ENCODE results near the gene PPA2. TPM values are rescaled to one million over a fixed set of nuclear protein-coding genes. Genes with fewer than 3 reads are reported as not detected.
"Not testable (repeated sequence)": the region's sequence is repeated elsewhere in the genome, so short reads cannot be mapped to it uniquely, and the experiment has no call there.

PPA2 gene
- 57.0 and 87.3 TPM in 2 replicates for total RNA-seq (2014; rRNA removed; shearing (Covaris generic))

DNA sequence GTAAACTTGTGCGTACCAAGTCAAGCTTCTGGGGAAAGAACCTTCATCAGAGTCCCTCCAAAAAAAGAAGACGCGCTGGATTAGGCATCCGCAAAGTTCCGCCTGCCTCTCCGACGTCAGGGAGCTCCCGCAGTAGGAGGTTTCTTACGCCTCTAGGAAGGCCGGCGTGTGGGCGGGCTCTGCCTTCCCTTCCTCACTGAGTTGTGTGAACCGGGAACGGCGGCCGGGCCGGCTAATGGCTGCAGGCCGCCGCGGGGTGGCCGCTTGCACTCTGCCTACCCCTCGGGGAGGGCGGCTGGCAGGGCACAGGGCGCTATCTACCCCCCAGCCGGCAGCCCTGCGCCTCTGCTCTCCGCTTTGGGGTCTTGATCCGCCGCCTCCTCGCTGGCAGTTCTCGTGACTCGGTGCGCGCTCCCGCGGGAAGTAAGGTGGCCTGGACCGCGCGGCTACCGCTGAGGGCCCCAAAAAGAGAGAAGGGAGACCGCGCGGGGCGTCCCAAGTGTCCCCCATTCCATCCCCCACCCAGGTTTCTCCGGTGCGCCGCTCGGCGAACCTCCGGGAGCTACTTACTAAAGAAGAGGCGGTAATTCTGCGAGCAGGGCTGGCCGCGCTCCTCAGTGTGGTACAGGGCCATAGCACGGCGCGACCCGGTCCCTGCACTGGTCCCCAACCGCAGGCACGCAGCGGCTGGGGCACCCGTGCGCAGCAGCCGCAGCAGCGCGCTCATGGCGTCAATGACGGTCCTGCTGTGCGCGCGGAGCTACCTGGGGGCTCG lies at the start of gene PPA2:
TSS of gene PPA2 (minus strand) at position 739 of the 775 bp plus-strand sequence. CDS start at position 727, 12 bp downstream.
- peak; percentile 79 for DNase-seq (ENCODE audit: low read depth)

DNA sequence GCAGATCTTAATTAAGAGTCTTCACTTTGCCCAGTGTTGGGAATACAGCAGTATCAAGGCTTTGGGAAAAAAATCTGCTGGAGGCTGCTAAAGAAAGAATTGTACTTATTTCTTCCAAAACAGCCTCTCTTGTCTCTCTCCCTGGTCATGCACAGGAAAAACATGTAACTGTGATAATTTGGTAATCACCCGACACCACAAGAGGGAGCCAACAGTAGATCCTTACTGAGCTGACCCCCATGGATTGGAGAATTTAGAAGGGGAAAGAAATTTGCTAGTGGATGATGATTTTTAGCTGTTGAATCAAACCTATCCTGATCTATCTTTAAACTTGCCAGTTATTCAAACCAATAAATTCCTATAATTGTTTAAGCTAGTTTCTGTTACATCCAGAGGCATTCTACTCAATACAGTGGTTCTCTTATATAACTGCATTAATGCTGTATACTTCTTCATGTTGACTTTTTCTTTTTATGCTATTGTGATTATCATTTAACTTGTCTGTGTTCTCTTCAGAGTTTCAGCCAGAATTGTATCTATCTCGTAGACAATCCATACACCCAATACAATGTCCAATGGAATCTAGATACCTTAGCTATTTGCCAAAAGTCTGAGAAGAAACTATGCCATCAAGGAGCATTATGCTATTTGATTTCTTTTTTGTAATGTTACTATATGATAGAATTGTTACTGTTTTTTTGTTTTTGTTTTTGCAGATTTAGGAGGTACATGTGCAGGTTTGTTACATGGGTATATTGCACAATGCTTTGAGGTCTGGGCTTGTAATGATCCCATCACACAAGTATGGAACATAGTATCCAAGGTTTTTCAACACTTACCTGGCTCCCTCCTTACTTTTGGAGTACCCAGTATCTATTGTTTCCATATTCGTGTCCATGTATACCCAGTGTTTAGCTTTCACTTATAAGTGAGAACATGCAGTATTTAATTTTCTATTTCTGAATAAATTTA lies 47.2 kb upstream of the PPA2 start:
- peak; percentile 20 for DNase-seq (ENCODE audit: low read depth)

DNA sequence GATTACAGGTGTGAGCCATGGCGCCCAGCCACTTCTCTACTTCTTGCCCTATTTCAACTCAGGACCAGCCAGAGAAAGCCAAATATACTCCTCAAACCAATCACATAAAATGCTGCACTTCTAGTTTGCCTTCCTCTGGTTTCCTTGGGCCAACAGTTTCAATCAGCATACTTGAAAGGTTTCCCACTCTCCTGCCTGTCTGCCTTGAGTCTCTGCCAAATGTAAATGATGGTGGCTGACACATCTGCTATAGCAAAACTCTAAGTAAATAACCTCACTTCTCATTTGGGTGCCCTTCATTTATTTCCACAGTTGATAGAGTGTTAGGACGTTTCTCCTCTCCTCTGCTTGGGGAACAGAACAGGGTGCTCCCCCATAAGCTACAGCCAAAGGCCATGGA lies 36.4 kb upstream of the PPA2 start:
- no peak for DNase-seq (ENCODE audit: low read depth)

GRCh38 chr4:105509714-105510113 lies 35.9 kb upstream of the PPA2 start:
- DNase-seq (ENCODE audit: low read depth), result no peak

DNA sequence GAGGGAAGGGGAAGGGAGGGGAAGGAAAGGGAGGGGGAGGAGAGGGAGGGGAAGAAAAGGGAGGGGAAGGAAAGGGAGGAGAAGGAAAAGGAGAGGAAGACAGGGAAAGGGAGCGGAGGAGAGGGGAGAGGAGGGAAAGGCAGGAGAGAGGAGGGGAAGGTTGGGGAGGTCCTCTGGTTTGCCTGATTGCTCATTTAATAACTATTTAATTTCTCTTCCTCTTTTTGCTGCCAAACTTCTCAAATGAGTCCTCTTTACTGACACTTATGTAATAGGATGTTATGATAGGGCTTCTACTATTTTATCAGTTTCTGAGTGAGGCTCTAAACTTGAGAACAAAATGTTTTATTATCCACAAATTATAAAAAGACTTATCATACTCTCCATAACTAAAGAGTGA lies 35.4 kb upstream of the PPA2 start:
- DNase-seq (ENCODE audit: low read depth), result no peak

GRCh38 chr4:105504744-105505143 lies 30.9 kb upstream of the PPA2 start:
- DNase-seq (ENCODE audit: low read depth), result no peak

DNA sequence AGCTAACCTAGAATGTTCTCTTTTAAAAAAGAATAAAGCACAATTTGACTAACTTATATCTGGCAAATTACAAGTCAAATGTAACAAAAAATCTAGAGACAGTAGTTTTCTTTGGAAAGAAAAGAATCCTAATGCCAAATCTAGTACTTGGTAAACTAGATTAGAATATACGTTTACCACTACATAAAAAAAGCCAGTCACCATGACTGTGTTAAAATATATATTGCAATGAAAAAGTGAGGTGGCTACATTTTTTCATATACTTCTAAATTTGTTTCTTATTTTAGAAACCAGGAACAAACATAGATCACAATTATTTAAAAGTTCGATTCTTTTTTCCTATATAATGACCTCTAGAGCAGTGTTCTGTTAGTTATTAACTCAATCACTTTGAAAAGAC lies 29.6 kb upstream of the PPA2 start:
- no peak for DNase-seq (ENCODE audit: low read depth)

DNA sequence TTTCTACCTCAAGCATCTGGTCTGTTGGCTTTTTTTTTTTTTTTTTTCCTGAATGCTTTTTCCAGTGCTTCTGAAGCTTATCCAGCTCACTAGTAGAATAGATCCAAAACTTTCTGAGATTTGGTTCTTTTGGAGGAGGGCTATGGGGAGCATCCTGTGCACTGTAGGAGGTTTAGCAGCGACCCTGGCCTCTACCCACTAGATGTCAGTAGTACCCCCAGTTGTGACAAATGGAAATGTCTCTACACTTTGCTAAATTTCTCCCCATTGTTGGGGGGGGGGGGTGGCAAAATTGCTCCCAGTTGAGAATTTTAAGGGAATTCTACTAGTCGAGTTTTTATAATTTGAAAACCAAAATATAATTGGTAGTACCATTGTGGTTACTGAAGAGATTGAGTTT lies 23.0 kb upstream of the PPA2 start:
- DNase-seq (ENCODE audit: low read depth), result no peak

- no peak for DNase-seq (ENCODE audit: low read depth)
Observed at GRCh38 chr4:105495667-105496066, 21.8 kb upstream of the PPA2 start.

- no peak for DNase-seq (ENCODE audit: low read depth)
Observed at GRCh38 chr4:105490523-105490922, 16.7 kb upstream of the PPA2 start.

DNA sequence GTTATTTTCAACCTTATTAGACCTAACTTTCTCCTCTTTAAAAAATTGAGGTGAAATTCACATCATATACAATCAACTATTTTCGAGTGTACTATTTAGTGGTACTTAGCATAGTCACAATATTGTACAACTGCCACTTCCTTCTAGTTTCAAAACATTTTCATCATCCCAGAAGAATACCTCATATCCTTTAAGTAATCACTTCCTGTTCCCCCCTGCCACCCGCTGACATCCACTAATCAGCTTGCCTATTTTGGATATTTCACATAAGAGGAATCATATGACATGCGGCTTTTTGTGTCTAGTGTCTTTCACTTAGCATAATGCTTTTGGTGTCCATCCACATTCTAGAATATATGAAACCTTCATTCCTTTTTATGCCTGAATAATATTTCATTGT lies 10.0 kb upstream of the PPA2 start:
- no peak for DNase-seq (ENCODE audit: low read depth)

GRCh38 chr4:105474099-105474518 lies 247 bp upstream of the PPA2 start:
- peak; percentile 81 for DNase-seq (ENCODE audit: low read depth)

DNA sequence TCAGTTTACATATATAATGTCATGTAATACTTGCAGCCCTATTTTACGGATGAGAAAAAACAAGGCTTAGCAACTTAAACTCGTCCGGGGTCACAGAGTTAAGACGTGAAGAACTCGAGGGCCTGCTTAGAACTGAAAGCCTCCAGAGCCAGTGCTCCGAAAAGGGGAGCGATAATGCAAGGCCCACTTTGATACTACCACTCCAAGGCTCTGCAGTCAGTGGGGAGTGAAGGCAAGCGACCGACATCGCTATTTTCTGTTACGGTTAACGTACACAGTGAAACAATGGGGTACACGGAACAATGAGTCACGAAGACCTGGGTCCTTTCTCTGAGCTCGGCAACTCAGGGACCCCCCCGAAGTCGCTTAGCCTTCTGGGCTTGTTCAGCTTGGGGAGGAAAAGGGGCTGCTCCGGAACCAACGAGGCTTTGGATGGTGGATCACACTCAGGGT lies 965 bp downstream of the PPA2 start:
- DNase-seq (ENCODE audit: low read depth), result no peak

- DNase-seq (ENCODE audit: low read depth), result peak; percentile 55
Observed at GRCh38 chr4:105471566-105472176, 2.2 kb downstream of the PPA2 start.

DNA sequence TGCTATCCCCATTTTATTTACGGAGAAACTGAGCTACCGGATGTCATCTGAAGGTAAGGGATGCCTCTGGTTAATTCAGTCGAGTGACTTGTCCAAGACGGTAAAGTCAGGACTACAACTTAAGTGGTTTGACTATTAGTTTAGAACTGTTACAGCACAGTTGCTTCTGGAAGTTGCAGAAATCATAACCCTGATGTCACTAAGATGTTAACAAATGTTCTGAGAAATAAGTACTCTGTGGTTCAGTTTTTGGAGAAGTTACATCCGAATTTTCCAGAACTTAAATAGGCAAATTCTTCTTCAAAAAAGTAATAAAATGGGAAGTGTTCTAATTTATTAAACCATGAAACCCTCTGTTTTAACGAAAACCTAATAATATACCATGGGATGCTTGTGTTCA lies 3.1 kb downstream of the PPA2 start:
- DNase-seq (ENCODE audit: low read depth), result no peak

GRCh38 chr4:105469736-105470135 lies 4.1 kb downstream of the PPA2 start:
- DNase-seq (ENCODE audit: low read depth), result no peak

DNA sequence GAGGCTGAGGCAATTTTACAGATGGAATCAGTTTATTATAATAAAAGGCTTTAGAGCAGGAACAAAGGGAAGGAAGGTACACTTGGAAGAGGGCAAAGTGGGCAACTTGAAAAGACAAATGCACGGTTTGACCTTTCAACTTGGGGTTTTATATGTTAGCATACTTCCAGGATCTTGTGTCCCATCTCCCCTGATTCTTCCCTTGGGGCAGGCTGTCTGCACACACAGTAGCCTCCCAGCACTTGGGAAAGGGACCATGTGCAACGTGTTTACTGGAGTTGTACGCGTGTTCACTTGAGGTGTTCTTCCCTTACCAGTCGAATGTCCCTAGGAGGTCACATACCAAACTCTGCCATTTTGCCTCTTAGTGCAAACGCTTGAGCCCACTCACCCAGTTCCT lies 7.3 kb downstream of the PPA2 start:
- no peak for DNase-seq (ENCODE audit: low read depth)

- DNase-seq (ENCODE audit: low read depth), result not testable (repeated sequence)
Observed at GRCh38 chr4:105464563-105464962, 9.3 kb downstream of the PPA2 start.

- no peak for DNase-seq (ENCODE audit: low read depth)
Observed at GRCh38 chr4:105462576-105462975, 11.3 kb downstream of the PPA2 start.

DNA sequence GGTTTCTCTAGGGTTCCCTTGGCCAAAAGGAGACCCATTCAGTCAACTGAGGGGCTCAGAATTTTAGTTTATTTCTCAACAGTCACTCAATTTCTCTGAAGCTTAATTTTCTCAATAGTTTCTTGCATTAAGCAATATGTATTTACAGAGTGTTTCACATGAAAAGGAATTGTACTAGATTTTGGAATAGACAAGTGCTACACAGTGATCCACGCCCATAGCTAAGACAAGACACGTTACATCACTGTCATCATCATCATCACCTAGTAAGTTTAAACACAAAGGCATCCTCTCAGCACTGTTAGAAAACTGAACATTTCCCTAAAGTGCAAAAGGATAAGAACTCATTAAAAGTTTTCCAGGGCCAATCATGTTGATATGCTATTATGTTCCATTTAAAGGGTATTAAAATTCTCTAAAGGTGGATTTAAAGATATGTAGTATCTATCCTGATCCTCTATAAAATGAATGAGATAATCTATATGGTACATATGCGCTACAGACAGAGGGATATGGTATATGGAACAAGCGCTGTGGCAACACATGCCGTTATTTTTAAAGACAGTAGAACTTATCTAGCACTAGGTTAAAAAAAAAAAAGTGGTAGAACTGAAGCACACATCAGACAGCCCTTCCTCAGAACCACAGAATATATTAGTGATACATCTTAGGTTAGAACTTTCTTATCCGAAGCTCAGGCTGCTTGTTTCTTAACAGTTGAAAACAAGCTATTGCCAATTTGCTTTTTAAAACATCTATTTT lies 12.1 kb downstream of the PPA2 start:
- DNase-seq (ENCODE audit: low read depth), result no peak

- peak; percentile 2 for DNase-seq (ENCODE audit: low read depth)
Observed at GRCh38 chr4:105461221-105461620, 12.6 kb downstream of the PPA2 start.
